Smooth muscle cell (in vitro differentiated cells): ENCODE measurements around the gene ANKRD12. TPM values are rescaled to one million over a fixed set of nuclear protein-coding genes. Genes with fewer than 3 reads are reported as not detected.
"Not testable (repeated sequence)": the region's sequence is repeated elsewhere in the genome, so short reads cannot be mapped to it uniquely, and the experiment has no call there.

Source experiments
- DNase-seq: peaks from one replicate; lab custom pipeline; 2025; ENCODE audit not compliant: unreplicated experiment; lab: John Stamatoyannopoulos, UW
- H2AFZ ChIP-seq: fragments of 200-600 bp; sonication (generic); 2 replicates; pipeline ENCODE4 v1.6.0; 2016; ENCODE audit warnings: antibody characterized with exemption, low read depth, mild to moderate bottlenecking
- H3F3A ChIP-seq: fragments of 200-600 bp; sonication (generic); 2 replicates; pipeline ENCODE4 v1.6.0; 2017; ENCODE audit warnings: antibody characterized with exemption, low read depth
- H3K27ac ChIP-seq: fragments of 200-600 bp; sonication (generic); 2 replicates; pipeline ENCODE4 v1.5.1; 2016; ENCODE audit warnings: low read depth, mild to moderate bottlenecking
- H3K27me3 ChIP-seq: fragments of 200-600 bp; sonication (generic); 2 replicates; pipeline ENCODE4 v1.6.1; 2016; ENCODE audit warnings: low read depth, mild to moderate bottlenecking
- H3K36me3 ChIP-seq: fragments of 200-600 bp; sonication (generic); 2 replicates; pipeline ENCODE4 v1.5.1; 2016; ENCODE audit warnings: low read depth
- H3K4me1 ChIP-seq: fragments of 200-600 bp; sonication (generic); 2 replicates; pipeline ENCODE4 v1.5.1; 2016; ENCODE audit warnings: low read depth
- H3K4me2 ChIP-seq: fragments of 200-600 bp; sonication (generic); 2 replicates; pipeline ENCODE4 v1.6.0; 2016; ENCODE audit warnings: mild to moderate bottlenecking
- H3K4me3 ChIP-seq: fragments of 200-600 bp; sonication (generic); 2 replicates; pipeline ENCODE4 v1.5.1; 2016; ENCODE audit warnings: mild to moderate bottlenecking
- H3K79me2 ChIP-seq: fragments of 200-600 bp; sonication (generic); 2 replicates; pipeline ENCODE4 v1.6.0; 2016; ENCODE audit warnings: low read depth, mild to moderate bottlenecking
- H3K9ac ChIP-seq: fragments of 200-600 bp; sonication (generic); 2 replicates; pipeline ENCODE4 v1.6.0; 2016; ENCODE audit warnings: low read depth
- H3K9me3 ChIP-seq: fragments of 200-600 bp; sonication (generic); replicated peaks from 2 replicates; pipeline ENCODE4 v1.5.1; 2016; ENCODE audit warnings: low read depth
- H4K20me1 ChIP-seq: fragments of 200-600 bp; sonication (generic); 2 replicates; pipeline ENCODE4 v1.6.0; 2016; ENCODE audit warnings: low read depth
- CTCF ChIP-seq: fragments of 200-600 bp; sonication (generic); IDR thresholded peaks from 2 replicates; pipeline ENCODE4 v1.5.1; 2017; ENCODE audit warnings: borderline replicate concordance, mild to moderate bottlenecking, antibody characterized with exemption; ENCODE audit not compliant: insufficient read depth, poor library complexity, severe bottlenecking
- WGBS: methylation state at CpG from one replicate; pipeline ENCODE4 v1.1.7; 2016; ENCODE audit warnings: low lambda C conversion rate; 5-methylcytosine and 5-hydroxymethylcytosine counted together
- polyA plus RNA-seq: library from polyadenylated mRNA; unstranded; fragments of >200 nt; fragmentation: Nextera tagmentation; extraction: Ambion mirVana; gene quantifications from 2 replicates; pipeline ENCODE4 v1.2.1, GENCODE V29; 2016
- total RNA-seq: library from RNA; depleted of rRNA; stranded (reverse); fragments of >200 nt; gene quantifications from 2 replicates; pipeline ENCODE4 v1.2.3, GENCODE V29; 2014

The ANKRD12 gene
- total and polyA plus RNA-seq, 2 experiments from 2014 or later, result 28.8 to 43.7 TPM

- no peak overlapping the region for H3K9ac ChIP-seq
- no peaks in the 10 kb centered on the region for H4K20me1 ChIP-seq
- no peak overlapping the region for H3K4me2 ChIP-seq
- H2AFZ ChIP-seq, result no peak overlapping the region
- H3F3A ChIP-seq, result no peaks in the 10 kb centered on the region
- H3K36me3 ChIP-seq, result no peaks in the 10 kb centered on the region
- H3K79me2 ChIP-seq, result no peaks in the 10 kb centered on the region
- WGBS, result 69% methylated on average over 1 of the region's 1 CpG
- no peak overlapping the region for H3K27ac ChIP-seq
- H3K27me3 ChIP-seq, result no peaks in the 10 kb centered on the region
- no peak for TF ChIP-seq CTCF
- no peaks in the 10 kb centered on the region for H3K9me3 ChIP-seq
- no peak overlapping the region for H3K4me3 ChIP-seq
- no peak for DNase-seq
- peaks cover 3% of the 10 kb centered on the region for H3K4me1 ChIP-seq
Measured at GRCh38 chr18:9263264-9263663, 126.7 kb downstream of the ANKRD12 start.

- Histone ChIP-seq H3K27ac (peak overlapping the region; percentile 28), H3K4me2 (peak overlapping the region; percentile 6), H3K4me3 (peak overlapping the region; percentile 21)
- H3K79me2 ChIP-seq, H4K20me1 ChIP-seq, H3K4me1 ChIP-seq, H2AFZ ChIP-seq, DNase-seq, H3K9ac ChIP-seq, H3K27me3 ChIP-seq, H3K9me3 ChIP-seq, H3F3A ChIP-seq, H3K36me3 ChIP-seq: not testable (repeated sequence)
- WGBS, result 59% methylated on average over 15 of the region's 15 CpGs
Measured at GRCh38 chr18:9264797-9265196, 128.2 kb downstream of the ANKRD12 start.

- Histone ChIP-seq H3K4me1 (no peaks in the 10 kb centered on the region), H2AFZ (no peak overlapping the region), H3K9ac (no peak overlapping the region), H3K36me3 (peaks cover 3% of the 10 kb centered on the region), H3K27ac (no peak overlapping the region), H3K9me3 (no peaks in the 10 kb centered on the region), H3F3A (no peaks in the 10 kb centered on the region), H3K4me2 (no peak overlapping the region), H3K79me2 (no peaks in the 10 kb centered on the region), H3K4me3 (no peak overlapping the region), H3K27me3 (no peaks in the 10 kb centered on the region), H4K20me1 (no peaks in the 10 kb centered on the region)
- no peak for DNase-seq
- no peak for TF ChIP-seq CTCF
- 100% methylated on average over 2 of the region's 2 CpGs for WGBS
Measured at GRCh38 chr18:9273221-9273620, 136.6 kb downstream of the ANKRD12 start.

- H3K79me2 ChIP-seq, result no peaks in the 10 kb centered on the region
- no peak for DNase-seq
- H4K20me1 ChIP-seq, result no peaks in the 10 kb centered on the region
- H3K9ac ChIP-seq, result no peak overlapping the region
- H3K4me1 ChIP-seq, result no peaks in the 10 kb centered on the region
- no peaks in the 10 kb centered on the region for H3K9me3 ChIP-seq
- peaks cover 3% of the 10 kb centered on the region for H3K36me3 ChIP-seq
- no peaks in the 10 kb centered on the region for H3K27me3 ChIP-seq
- no peak overlapping the region for H3K27ac ChIP-seq
- 96% methylated on average over 1 of the region's 1 CpG for WGBS
- no peaks in the 10 kb centered on the region for H3F3A ChIP-seq
- no peak overlapping the region for H2AFZ ChIP-seq
- H3K4me3 ChIP-seq, result no peak overlapping the region
- no peak for TF ChIP-seq CTCF
- no peak overlapping the region for H3K4me2 ChIP-seq
Measured at GRCh38 chr18:9275890-9276289, 139.3 kb downstream of the ANKRD12 start.
